Measurements from ENCODE around the gene RPAP2. TPM values are rescaled to one million over a fixed set of nuclear protein-coding genes. Genes with fewer than 3 reads are reported as not detected.

Gene RPAP2
- total RNA-seq, 1 donor from 2014 or later = 33.6 TPM

- intact Hi-C loops (cut with micrococcal nuclease) = no loop called here
These were observed 145.0 kb downstream of the RPAP2 start for GRCh38 chr1:92443893-92444292.

- intact Hi-C loops (cut with micrococcal nuclease) = no loop called here
These were observed 145.5 kb downstream of the RPAP2 start for GRCh38 chr1:92444351-92444750.

GRCh38 chr1:92445865-92446264 lies 147.0 kb downstream of the RPAP2 start:
- intact Hi-C loops (cut with micrococcal nuclease) = no loop called here

- intact Hi-C loops (cut with micrococcal nuclease) = no loop called here
These were observed 147.7 kb downstream of the RPAP2 start for GRCh38 chr1:92446546-92446945.

GRCh38 chr1:92447033-92447681 lies 148.3 kb downstream of the RPAP2 start:
- intact Hi-C loops (cut with micrococcal nuclease) = no loop called here

GRCh38 chr1:92447976-92448375 lies 149.1 kb downstream of the RPAP2 start:
- intact Hi-C loops (cut with micrococcal nuclease) = no loop called here

Other genes with a start within 250 kb of the RPAP2 start
- not detected in 2 replicates for gene SETSIP, start 223.6 kb upstream of the RPAP2 start, total RNA-seq
- 1.5 and 1.6 TPM in 2 replicates for gene BTBD8, start 218.7 kb upstream of the RPAP2 start, total RNA-seq
- gene C1orf146, start 81.1 kb upstream of the RPAP2 start, total RNA-seq = not detected in 2 replicates
- 29.0 and 29.9 TPM in 2 replicates for gene GLMN, start 72 bp upstream of the RPAP2 start, total RNA-seq
- 87.5 and 92.9 TPM in 2 replicates for gene GFI1, start 187.9 kb downstream of the RPAP2 start, total RNA-seq

Data from T-helper 2 cell treated with Interferon-gamma antibody and Interleukin-4, amounts not matched to agents 100 ng/mL and 5 ng/mL, for 36 hours (primary cell).